ENCODE measurements around the gene TRIP13. TPM values are rescaled to one million over a fixed set of nuclear protein-coding genes. Genes with fewer than 3 reads are reported as not detected.

TRIP13 gene
- total and polyA plus RNA-seq, 2 of the 13 experiments (the other 11 are each of a cell fraction or from before 2014, with no cell fraction given), result 13.5 to 33.0 TPM

DNA sequence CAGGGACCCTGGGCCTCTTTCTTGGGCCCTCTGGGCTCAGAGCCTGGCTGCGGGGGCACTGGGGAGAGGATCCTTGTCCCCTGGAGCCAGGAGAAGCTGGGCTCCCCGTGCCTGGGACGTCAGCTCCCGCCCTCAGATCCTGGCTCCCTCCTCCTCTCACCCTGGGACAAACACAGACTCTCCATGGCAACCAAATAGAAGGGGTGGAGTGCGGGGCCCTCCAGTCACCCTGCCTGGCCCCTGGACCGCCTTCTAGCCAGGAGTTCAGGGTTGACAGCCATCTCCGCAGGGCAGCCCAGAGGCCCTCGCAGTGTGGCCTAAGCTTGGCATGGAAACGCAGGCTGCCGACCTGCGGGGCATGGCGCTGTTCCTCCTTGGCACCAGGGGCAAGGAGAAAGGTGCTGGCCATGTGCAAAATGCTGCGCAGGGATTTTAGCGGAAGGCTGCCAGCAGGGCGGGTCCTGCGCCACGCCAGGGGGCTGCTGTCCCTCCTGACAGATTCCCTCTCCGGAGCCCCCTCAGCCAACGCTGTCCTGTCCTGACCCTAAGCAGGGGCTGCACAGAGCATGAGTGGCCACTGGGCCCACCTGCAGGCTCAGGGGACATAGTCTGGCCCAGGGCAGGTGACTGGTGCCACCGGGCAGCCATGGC lies 42.9 kb upstream of the TRIP13 start (continued):
- TF ChIP-seq, protein P1, sequence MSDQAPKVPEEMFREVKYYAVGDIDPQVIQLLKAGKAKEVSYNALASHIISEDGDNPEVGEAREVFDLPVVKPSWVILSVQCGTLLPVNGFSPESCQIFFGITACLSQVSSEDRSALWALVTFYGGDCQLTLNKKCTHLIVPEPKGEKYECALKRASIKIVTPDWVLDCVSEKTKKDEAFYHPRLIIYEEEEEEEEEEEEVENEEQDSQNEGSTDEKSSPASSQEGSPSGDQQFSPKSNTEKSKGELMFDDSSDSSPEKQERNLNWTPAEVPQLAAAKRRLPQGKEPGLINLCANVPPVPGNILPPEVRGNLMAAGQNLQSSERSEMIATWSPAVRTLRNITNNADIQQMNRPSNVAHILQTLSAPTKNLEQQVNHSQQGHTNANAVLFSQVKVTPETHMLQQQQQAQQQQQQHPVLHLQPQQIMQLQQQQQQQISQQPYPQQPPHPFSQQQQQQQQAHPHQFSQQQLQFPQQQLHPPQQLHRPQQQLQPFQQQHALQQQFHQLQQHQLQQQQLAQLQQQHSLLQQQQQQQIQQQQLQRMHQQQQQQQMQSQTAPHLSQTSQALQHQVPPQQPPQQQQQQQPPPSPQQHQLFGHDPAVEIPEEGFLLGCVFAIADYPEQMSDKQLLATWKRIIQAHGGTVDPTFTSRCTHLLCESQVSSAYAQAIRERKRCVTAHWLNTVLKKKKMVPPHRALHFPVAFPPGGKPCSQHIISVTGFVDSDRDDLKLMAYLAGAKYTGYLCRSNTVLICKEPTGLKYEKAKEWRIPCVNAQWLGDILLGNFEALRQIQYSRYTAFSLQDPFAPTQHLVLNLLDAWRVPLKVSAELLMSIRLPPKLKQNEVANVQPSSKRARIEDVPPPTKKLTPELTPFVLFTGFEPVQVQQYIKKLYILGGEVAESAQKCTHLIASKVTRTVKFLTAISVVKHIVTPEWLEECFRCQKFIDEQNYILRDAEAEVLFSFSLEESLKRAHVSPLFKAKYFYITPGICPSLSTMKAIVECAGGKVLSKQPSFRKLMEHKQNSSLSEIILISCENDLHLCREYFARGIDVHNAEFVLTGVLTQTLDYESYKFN (CRISPR knock-in tag; conservative IDR thresholded peaks at IDR 0.05), result peak; percentile 73
- TF ChIP-seq NPAS2 (CRISPR knock-in tag; IDR thresholded peaks at IDR 0.05; ENCODE audit: borderline replicate concordance) (0 out of 2 replicates have a peak, but pooled peaks have one; percentile 37), NR2F6 (IDR thresholded peaks at IDR 0.05) (0 out of 2 replicates have a peak, but pooled peaks have one; percentile 11), NR2F6 (CRISPR knock-in tag; IDR thresholded peaks at IDR 0.05) (no peak), HNRNPL (IDR thresholded peaks at IDR 0.05; ENCODE audit: low read depth, low read length) (peak; percentile 79), CAMTA2 (CRISPR knock-in tag; IDR thresholded peaks at IDR 0.05; ENCODE audit: borderline replicate concordance) (no peak), RFX3 (CRISPR knock-in tag; IDR thresholded peaks at IDR 0.05) (peak; percentile 72), ZNF788 (CRISPR knock-in tag; IDR thresholded peaks at IDR 0.05; ENCODE audit: borderline replicate concordance) (peak; percentile 41; the same call in 1 of the 2 replicates), PTBP1 (IDR thresholded peaks at IDR 0.05; ENCODE audit: low read depth, low read length, poor library complexity, severe bottlenecking) (no peak), RFX1 (IDR thresholded peaks at IDR 0.05) (peak; percentile 66), ZNF383 (CRISPR knock-in tag; IDR thresholded peaks at IDR 0.05; ENCODE audit: borderline replicate concordance) (0 out of 2 replicates have a peak, but pooled peaks have one; percentile 42), HOXA3 (CRISPR knock-in tag; IDR thresholded peaks at IDR 0.05) (peak; percentile 26; the same call in 1 of the 2 replicates), ZNF547 (CRISPR knock-in tag; IDR thresholded peaks at IDR 0.05) (no peak), SALL1 (CRISPR knock-in tag; IDR thresholded peaks at IDR 0.05) (peak; percentile 21; the same call in 1 of the 2 replicates), ZNF543 (CRISPR knock-in tag; IDR thresholded peaks at IDR 0.05) (0 out of 2 replicates have a peak, but pooled peaks have one; percentile 38), ZNF572 (CRISPR knock-in tag; IDR thresholded peaks at IDR 0.05) (peak; percentile 62; the same call in 1 of the 2 replicates), FOSL1 (CRISPR knock-in tag; IDR thresholded peaks at IDR 0.05; ENCODE audit: borderline replicate concordance) (no peak), MTA1 (CRISPR knock-in tag; IDR thresholded peaks at IDR 0.05; ENCODE audit: borderline replicate concordance) (peak; percentile 64; the same call in 1 of the 2 replicates), FOXJ3 (CRISPR knock-in tag; IDR thresholded peaks at IDR 0.05; ENCODE audit: borderline replicate concordance) (0 out of 2 replicates have a peak, but pooled peaks have one; percentile 52), SAP130 (CRISPR knock-in tag; IDR thresholded peaks at IDR 0.05; ENCODE audit: low read depth) (peak; percentile 62), WIZ (CRISPR knock-in tag; IDR thresholded peaks at IDR 0.05) (no peak), SKI (IDR thresholded peaks at IDR 0.05; ENCODE audit: partially characterized antibody) (peak; percentile 40)
- TF ChIP-seq, protein P2, sequence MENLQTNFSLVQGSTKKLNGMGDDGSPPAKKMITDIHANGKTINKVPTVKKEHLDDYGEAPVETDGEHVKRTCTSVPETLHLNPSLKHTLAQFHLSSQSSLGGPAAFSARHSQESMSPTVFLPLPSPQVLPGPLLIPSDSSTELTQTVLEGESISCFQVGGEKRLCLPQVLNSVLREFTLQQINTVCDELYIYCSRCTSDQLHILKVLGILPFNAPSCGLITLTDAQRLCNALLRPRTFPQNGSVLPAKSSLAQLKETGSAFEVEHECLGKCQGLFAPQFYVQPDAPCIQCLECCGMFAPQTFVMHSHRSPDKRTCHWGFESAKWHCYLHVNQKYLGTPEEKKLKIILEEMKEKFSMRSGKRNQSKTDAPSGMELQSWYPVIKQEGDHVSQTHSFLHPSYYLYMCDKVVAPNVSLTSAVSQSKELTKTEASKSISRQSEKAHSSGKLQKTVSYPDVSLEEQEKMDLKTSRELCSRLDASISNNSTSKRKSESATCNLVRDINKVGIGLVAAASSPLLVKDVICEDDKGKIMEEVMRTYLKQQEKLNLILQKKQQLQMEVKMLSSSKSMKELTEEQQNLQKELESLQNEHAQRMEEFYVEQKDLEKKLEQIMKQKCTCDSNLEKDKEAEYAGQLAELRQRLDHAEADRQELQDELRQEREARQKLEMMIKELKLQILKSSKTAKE (CRISPR knock-in tag; IDR thresholded peaks at IDR 0.05; ENCODE audit: borderline replicate concordance), result 0 out of 2 replicates have a peak, but pooled peaks have one; percentile 35
- TF ChIP-seq, protein P3, sequence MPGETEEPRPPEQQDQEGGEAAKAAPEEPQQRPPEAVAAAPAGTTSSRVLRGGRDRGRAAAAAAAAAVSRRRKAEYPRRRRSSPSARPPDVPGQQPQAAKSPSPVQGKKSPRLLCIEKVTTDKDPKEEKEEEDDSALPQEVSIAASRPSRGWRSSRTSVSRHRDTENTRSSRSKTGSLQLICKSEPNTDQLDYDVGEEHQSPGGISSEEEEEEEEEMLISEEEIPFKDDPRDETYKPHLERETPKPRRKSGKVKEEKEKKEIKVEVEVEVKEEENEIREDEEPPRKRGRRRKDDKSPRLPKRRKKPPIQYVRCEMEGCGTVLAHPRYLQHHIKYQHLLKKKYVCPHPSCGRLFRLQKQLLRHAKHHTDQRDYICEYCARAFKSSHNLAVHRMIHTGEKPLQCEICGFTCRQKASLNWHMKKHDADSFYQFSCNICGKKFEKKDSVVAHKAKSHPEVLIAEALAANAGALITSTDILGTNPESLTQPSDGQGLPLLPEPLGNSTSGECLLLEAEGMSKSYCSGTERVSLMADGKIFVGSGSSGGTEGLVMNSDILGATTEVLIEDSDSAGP (CRISPR knock-in tag; IDR thresholded peaks at IDR 0.05; ENCODE audit: borderline replicate concordance), result peak; percentile 11; the same call in 1 of the 2 replicates

Measured in HepG2 (cell line).